Heart left ventricle (tissue), 13 donors: ENCODE data around the gene EPHB1.

Experiments used
- POLR2A ChIP-seq, 2 donors: fragments of 450-650 bp; IDR thresholded peaks; one replicate each; pipeline ENCODE4 v1.6.1; 2017; ENCODE audit warnings: antibody characterized with exemption in 2 of 2, mild to moderate bottlenecking in 2 of 2, moderate library complexity in 2 of 2
- TF ChIP-seq, protein P1 (sequence below), 12 donors: fragments of 200-600 bp; sonication (generic) in 4 of 12; IDR thresholded peaks; one replicate each; pipeline versions ENCODE4 v1.5.0 to v1.8.0; 2018 to 2022; ENCODE audit warnings: antibody characterized with exemption in 12 of 12, mild to moderate bottlenecking in 5 of 12
- donor health status: ischemic (EF 13 %, LVEDD 7.1; RV severe dilation, severe dysfunction).
- donor health status: DM: no; HTN: yes; CAD: no.
- donor health status: DM: no; HTN: no; CAD: no.
- donor health status: ischemic (EF 25% LVEDD 6.9; RV normal size, moderate dysfunction).
- donor health status: ischemic (EF 25% LVEDD 5.7; RV mildly dilated, moderate dysfunction).
- donor health status: ischemic (EF 35%, LVEDD 5.7; RV mildly dilated, moderate dysfunction).
- donor health status: nonischemic (EF 11% LVEDD 7.7; RV severe dilation, severe dysfunction).
- donor health status: DM: yes; HTN: yes; CAD: no.
- donor health status: PGD.
- donor health status: ischemic (EF 29% LVEDD 5.4; RV normal size, mild dysfunction).
- donor health status: nonischemic (EF 23%, LVEDD 6.1; RV moderate dilation, normal function).

DNA sequence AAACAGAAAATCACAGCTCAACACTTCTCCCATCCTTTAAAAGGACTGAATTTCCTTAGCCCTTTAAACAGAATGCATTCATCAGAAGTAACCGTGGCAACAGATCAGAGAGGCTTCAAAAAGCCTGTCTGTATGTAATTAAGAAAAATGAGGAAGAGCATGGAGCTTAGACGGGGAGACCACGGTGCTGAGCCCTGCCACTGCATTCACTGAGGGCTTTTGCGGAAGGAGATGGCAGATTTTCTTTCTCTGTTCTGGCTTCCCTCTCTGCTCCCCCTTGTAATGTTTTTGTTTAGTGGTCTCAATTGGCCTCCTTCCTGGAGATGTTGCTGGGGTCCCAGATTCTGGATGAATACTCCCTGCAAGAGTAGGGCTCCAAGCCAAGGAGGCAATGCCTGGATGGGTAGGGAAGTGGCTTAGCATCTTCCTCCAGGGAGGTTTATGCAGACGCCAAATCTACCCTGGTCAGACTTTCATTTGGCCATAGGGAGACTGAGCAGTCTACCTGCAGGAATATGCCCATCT, 332.9 kb downstream of the EPHB1 start:
- TF ChIP-seq, protein P1, sequence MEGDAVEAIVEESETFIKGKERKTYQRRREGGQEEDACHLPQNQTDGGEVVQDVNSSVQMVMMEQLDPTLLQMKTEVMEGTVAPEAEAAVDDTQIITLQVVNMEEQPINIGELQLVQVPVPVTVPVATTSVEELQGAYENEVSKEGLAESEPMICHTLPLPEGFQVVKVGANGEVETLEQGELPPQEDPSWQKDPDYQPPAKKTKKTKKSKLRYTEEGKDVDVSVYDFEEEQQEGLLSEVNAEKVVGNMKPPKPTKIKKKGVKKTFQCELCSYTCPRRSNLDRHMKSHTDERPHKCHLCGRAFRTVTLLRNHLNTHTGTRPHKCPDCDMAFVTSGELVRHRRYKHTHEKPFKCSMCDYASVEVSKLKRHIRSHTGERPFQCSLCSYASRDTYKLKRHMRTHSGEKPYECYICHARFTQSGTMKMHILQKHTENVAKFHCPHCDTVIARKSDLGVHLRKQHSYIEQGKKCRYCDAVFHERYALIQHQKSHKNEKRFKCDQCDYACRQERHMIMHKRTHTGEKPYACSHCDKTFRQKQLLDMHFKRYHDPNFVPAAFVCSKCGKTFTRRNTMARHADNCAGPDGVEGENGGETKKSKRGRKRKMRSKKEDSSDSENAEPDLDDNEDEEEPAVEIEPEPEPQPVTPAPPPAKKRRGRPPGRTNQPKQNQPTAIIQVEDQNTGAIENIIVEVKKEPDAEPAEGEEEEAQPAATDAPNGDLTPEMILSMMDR (IDR thresholded peaks at IDR 0.05), result no peak
- no peak for TF ChIP-seq POLR2A (IDR thresholded peaks at IDR 0.05)
